ENCODE results near the gene CEP41.

- TF ChIP-seq GABPA (IDR thresholded peaks at IDR 0.05 in 1 of 2, conservative IDR thresholded peaks at IDR 0.05 in 1 of 2) (no peak), CTCF (IDR thresholded peaks at IDR 0.05; ENCODE audit: low read depth, low read length, missing input control) (no peak), FOXA1 (IDR thresholded peaks at IDR 0.05) (no peak), ATF3 (IDR thresholded peaks at IDR 0.05) (no peak), RAD21 (IDR thresholded peaks at IDR 0.05) (no peak), EGR1 (IDR thresholded peaks at IDR 0.05; ENCODE audit: low read depth in 2 of 2) (no peak), TAF1 (conservative IDR thresholded peaks at IDR 0.05) (no peak)
Observed at GRCh38 chr7:130401101-130401500, 39.7 kb downstream of the CEP41 start.
